CD8-positive, alpha-beta memory T cell (primary cell): ENCODE measurements around the gene FUT8. TPM values are rescaled to one million over a fixed set of nuclear protein-coding genes. Genes with fewer than 3 reads are reported as not detected.
A peak's percentile ranks its signal among the peaks of the same experiment; 100 is the strongest.

Experiments
- CTCF ChIA-PET: fragments of 350-600 bp; sonication (Branson Sonifier 250); formaldehyde crosslinking; loops from one replicate; lab custom pipeline; 2021; ENCODE audit warnings: antibody characterized with exemption; lab: Charles Lee
- POLR2A ChIA-PET: fragments of 350-600 bp; sonication (Branson Sonifier 250); formaldehyde crosslinking; loops from one replicate; lab custom pipeline; 2021; ENCODE audit warnings: antibody characterized with exemption; lab: Charles Lee
- DNase-seq, 5 donors: peaks; one replicate each; pipeline versions ENCODE4 v3.0.0 to v3.0.0-alpha.2; 2020 to 2022; ENCODE audit warnings: mixed read lengths in 1 of 5
- H3K27ac ChIP-seq: one replicate; pipeline ENCODE4 v1.7.0; 2013; ENCODE audit warnings: low read depth, mild to moderate bottlenecking, low read length, moderate library complexity
- H3K27me3 ChIP-seq: 2 replicates; pipeline ENCODE4 v1.7.0; 2013; ENCODE audit warnings: low read length, mild to moderate bottlenecking; ENCODE audit not compliant: insufficient read depth, poor library complexity, severe bottlenecking
- H3K36me3 ChIP-seq: 2 replicates; pipeline ENCODE4 v1.7.0; 2013; ENCODE audit warnings: mild to moderate bottlenecking, low read length, moderate library complexity; ENCODE audit not compliant: insufficient read depth
- H3K4me1 ChIP-seq: 2 replicates; pipeline ENCODE4 v1.7.0; 2013; ENCODE audit warnings: mild to moderate bottlenecking, low read length, moderate library complexity; ENCODE audit not compliant: insufficient read depth
- H3K4me3 ChIP-seq: 2 replicates; pipeline ENCODE4 v1.7.0; 2013; ENCODE audit warnings: mild to moderate bottlenecking, low read length
- H3K9me3 ChIP-seq: 2 replicates; pipeline ENCODE4 v1.7.0; 2013; ENCODE audit warnings: mild to moderate bottlenecking, low read length
- H3K27ac Mint-ChIP-seq, 8 donors: one replicate each; pipeline ENCODE4 v1.8.0; 2020 to 2021; ENCODE audit warnings: mixed read lengths in 8 of 8, mild to moderate bottlenecking in 6 of 8, inconsistent platforms in 3 of 8, moderate library complexity in 3 of 8
- H3K27me3 Mint-ChIP-seq, 2 donors: one replicate each; pipeline ENCODE4 v1.8.0; 2020 to 2021; ENCODE audit warnings: mixed read lengths in 2 of 2, mild to moderate bottlenecking in 1 of 2, moderate library complexity in 1 of 2
- H3K36me3 Mint-ChIP-seq, 3 donors: one replicate each; pipeline ENCODE4 v1.8.0; 2020 to 2021; ENCODE audit warnings: mixed read lengths in 3 of 3, inconsistent platforms in 1 of 3, mild to moderate bottlenecking in 1 of 3
- H3K4me1 Mint-ChIP-seq, 3 donors: one replicate each; pipeline ENCODE4 v1.8.0; 2020 to 2021; ENCODE audit warnings: mixed read lengths in 3 of 3, inconsistent platforms in 1 of 3, mild to moderate bottlenecking in 1 of 3
- H3K4me3 Mint-ChIP-seq, 7 donors: one replicate each; pipeline ENCODE4 v1.8.0; 2020 to 2021; ENCODE audit warnings: mixed read lengths in 7 of 7, mild to moderate bottlenecking in 6 of 7, moderate library complexity in 4 of 7, inconsistent platforms in 2 of 7
- H3K9me3 Mint-ChIP-seq, 5 donors: one replicate each; pipeline ENCODE4 v1.8.0; 2020 to 2022; ENCODE audit warnings: mixed read lengths in 5 of 5, mild to moderate bottlenecking in 3 of 5, moderate library complexity in 2 of 5, inconsistent platforms in 1 of 5
- polyA plus RNA-seq: library from polyadenylated mRNA; unstranded; fragments of 300-500 nt; fragmentation: Illumina TruSeq; gene quantifications from one replicate; pipeline ENCODE4 v1.2.3, GENCODE V29; 2021
- total RNA-seq, 2 experiments: library from RNA; stranded (reverse); gene quantifications; one replicate each; pipeline ENCODE4 v1.2.3, GENCODE V29; 2021

The FUT8 gene
- total and polyA plus RNA-seq, 3 experiments from 2014 or later: 13.3 to 81.7 (median 76.0) TPM

GRCh38 chr14:65472189-65472588 lies 59.7 kb downstream of the FUT8 start:
- ChIA-PET CTCF (no interaction called here), POLR2A (interaction anchor here (0.5 kb wide), 1 partner anchor 243 kb away, joined by 4 read pairs; no protein-coding TSS in a partner anchor)
- no peaks in the 10 kb centered on the region for H3K4me1 ChIP-seq
- Mint-ChIP-seq H3K36me3 (peaks cover 0 to 20% (median 10%) of the 10 kb centered on the region in 3 donors), H3K9me3 (no peaks in the 10 kb centered on the region), H3K4me3 (no peak overlapping the region), H3K27me3 (no peaks in the 10 kb centered on the region), H3K4me1 (peaks cover 54 to 73% (median 72%) of the 10 kb centered on the region in 3 donors), H3K27ac (peak overlapping the region in 2 of 8 donors; percentile 15 to 65)
- H3K27me3 ChIP-seq: no peaks in the 10 kb centered on the region
- no peaks in the 10 kb centered on the region for H3K36me3 ChIP-seq
- no peaks in the 10 kb centered on the region for H3K9me3 ChIP-seq
- no peak for DNase-seq
- H3K27ac ChIP-seq: no peak overlapping the region
- H3K4me3 ChIP-seq: no peak overlapping the region

- no peak overlapping the region for H3K4me3 Mint-ChIP-seq
- H3K27me3 ChIP-seq: no peaks in the 10 kb centered on the region
- no peak overlapping the region for H3K4me3 ChIP-seq
- no peaks in the 10 kb centered on the region for H3K27me3 Mint-ChIP-seq
- ChIA-PET CTCF (interaction anchor here (0.6 to 1.5 kb wide), 3 partner anchors 11 to 348 kb away, joined by 3 read pairs; no protein-coding TSS in a partner anchor), POLR2A (no interaction called here)
- H3K36me3 ChIP-seq: no peaks in the 10 kb centered on the region
- H3K4me1 ChIP-seq: peaks cover 3% of the 10 kb centered on the region
- no peak for DNase-seq
- H3K9me3 Mint-ChIP-seq: no peaks in the 10 kb centered on the region
- peaks cover 6 to 10% (median 6%) of the 10 kb centered on the region in 3 donors for H3K36me3 Mint-ChIP-seq
- H3K27ac ChIP-seq: no peak overlapping the region
- H3K4me1 Mint-ChIP-seq: peaks cover 65 to 84% (median 78%) of the 10 kb centered on the region in 3 donors
- peak overlapping the region in 6 of 8 donors; percentile 0 to 77 (median 24) for H3K27ac Mint-ChIP-seq
- H3K9me3 ChIP-seq: no peaks in the 10 kb centered on the region
Measured at GRCh38 chr14:65476273-65476941, 63.9 kb downstream of the FUT8 start.

GRCh38 chr14:65476942-65477318 lies 64.4 kb downstream of the FUT8 start:
- H3K36me3 ChIP-seq: no peaks in the 10 kb centered on the region
- Mint-ChIP-seq H3K4me1 (peaks cover 65 to 84% (median 78%) of the 10 kb centered on the region in 3 donors), H3K27ac (no peak overlapping the region), H3K9me3 (no peaks in the 10 kb centered on the region), H3K36me3 (peaks cover 6 to 10% (median 6%) of the 10 kb centered on the region in 3 donors), H3K4me3 (no peak overlapping the region), H3K27me3 (no peaks in the 10 kb centered on the region)
- DNase-seq: no peak
- H3K9me3 ChIP-seq: no peaks in the 10 kb centered on the region
- ChIA-PET CTCF (interaction anchor here (0.6 to 1.5 kb wide), 3 partner anchors 11 to 347 kb away, joined by 3 read pairs; no protein-coding TSS in a partner anchor), POLR2A (no interaction called here)
- no peak overlapping the region for H3K27ac ChIP-seq
- no peak overlapping the region for H3K4me3 ChIP-seq
- no peaks in the 10 kb centered on the region for H3K27me3 ChIP-seq
- peaks cover 3% of the 10 kb centered on the region for H3K4me1 ChIP-seq

- Mint-ChIP-seq H3K9me3 (no peaks in the 10 kb centered on the region), H3K4me1 (peaks cover 69 to 89% (median 82%) of the 10 kb centered on the region in 3 donors), H3K27ac (peak overlapping the region in 3 of 8 donors; percentile 24 to 44 (median 35)), H3K4me3 (peak overlapping the region in 1 of 7 donors; percentile 32), H3K36me3 (peaks cover 6 to 10% (median 10%) of the 10 kb centered on the region in 3 donors), H3K27me3 (no peaks in the 10 kb centered on the region)
- H3K27me3 ChIP-seq: no peaks in the 10 kb centered on the region
- POLR2A ChIA-PET: no interaction called here
- H3K4me1 ChIP-seq: peaks cover 3% of the 10 kb centered on the region
- CTCF ChIA-PET: no interaction called here
- DNase-seq: no peak
- H3K36me3 ChIP-seq: no peaks in the 10 kb centered on the region
- H3K4me3 ChIP-seq: no peak overlapping the region
- H3K27ac ChIP-seq: no peak overlapping the region
- H3K9me3 ChIP-seq: no peaks in the 10 kb centered on the region
Measured at GRCh38 chr14:65478017-65478416, 65.5 kb downstream of the FUT8 start.

GRCh38 chr14:65478596-65478995 lies 66.1 kb downstream of the FUT8 start:
- no peaks in the 10 kb centered on the region for H3K27me3 ChIP-seq
- peaks cover 73 to 88% (median 85%) of the 10 kb centered on the region in 3 donors for H3K4me1 Mint-ChIP-seq
- ChIA-PET CTCF (no interaction called here), POLR2A (no interaction called here)
- H3K27ac ChIP-seq: no peak overlapping the region
- peaks cover 3% of the 10 kb centered on the region for H3K4me1 ChIP-seq
- H3K27ac Mint-ChIP-seq: peak overlapping the region in 1 of 8 donors; percentile 15
- H3K4me3 ChIP-seq: no peak overlapping the region
- H3K9me3 ChIP-seq: no peaks in the 10 kb centered on the region
- peak in 1 of 5 donors; percentile 16 for DNase-seq
- H3K27me3 Mint-ChIP-seq: no peaks in the 10 kb centered on the region
- no peaks in the 10 kb centered on the region for H3K36me3 ChIP-seq
- H3K9me3 Mint-ChIP-seq: no peaks in the 10 kb centered on the region
- H3K4me3 Mint-ChIP-seq: peak overlapping the region in 2 of 7 donors; percentile 2 to 19
- H3K36me3 Mint-ChIP-seq: peaks cover 6 to 10% (median 10%) of the 10 kb centered on the region in 3 donors

GRCh38 chr14:65479386-65479785 lies 66.9 kb downstream of the FUT8 start:
- no peaks in the 10 kb centered on the region for H3K9me3 ChIP-seq
- H3K4me1 ChIP-seq: peaks cover 3% of the 10 kb centered on the region
- no peak for DNase-seq
- H3K36me3 Mint-ChIP-seq: peaks cover 6 to 10% (median 8%) of the 10 kb centered on the region in 3 donors
- no peak overlapping the region for H3K27ac ChIP-seq
- CTCF ChIA-PET: no interaction called here
- peak overlapping the region in 2 of 8 donors; percentile 4 to 35 for H3K27ac Mint-ChIP-seq
- no peaks in the 10 kb centered on the region for H3K27me3 ChIP-seq
- no peak overlapping the region for H3K4me3 Mint-ChIP-seq
- no peaks in the 10 kb centered on the region for H3K9me3 Mint-ChIP-seq
- POLR2A ChIA-PET: no interaction called here
- H3K4me1 Mint-ChIP-seq: peaks cover 72 to 89% (median 86%) of the 10 kb centered on the region in 3 donors
- H3K4me3 ChIP-seq: no peak overlapping the region
- H3K27me3 Mint-ChIP-seq: no peaks in the 10 kb centered on the region
- H3K36me3 ChIP-seq: no peaks in the 10 kb centered on the region

- H3K36me3 ChIP-seq: no peaks in the 10 kb centered on the region
Measured at GRCh38 chr14:65482757-65483438, 70.4 kb downstream of the FUT8 start.

GRCh38 chr14:65483647-65484046 lies 71.1 kb downstream of the FUT8 start:
- Histone ChIP-seq H3K36me3 (no peaks in the 10 kb centered on the region), H3K27me3 (no peaks in the 10 kb centered on the region), H3K27ac (no peak overlapping the region), H3K4me1 (peaks cover 3% of the 10 kb centered on the region), H3K9me3 (no peaks in the 10 kb centered on the region), H3K4me3 (no peak overlapping the region)
- no peaks in the 10 kb centered on the region for H3K9me3 Mint-ChIP-seq
- peaks cover 65 to 83% (median 82%) of the 10 kb centered on the region in 3 donors for H3K4me1 Mint-ChIP-seq
- H3K4me3 Mint-ChIP-seq: no peak overlapping the region
- POLR2A ChIA-PET: no interaction called here
- CTCF ChIA-PET: interaction anchor here (0.7 kb wide), 1 partner anchor 13 kb away, joined by 3 read pairs; no protein-coding TSS in a partner anchor
- no peak for DNase-seq
- no peak overlapping the region for H3K27ac Mint-ChIP-seq
- no peaks in the 10 kb centered on the region for H3K27me3 Mint-ChIP-seq
- H3K36me3 Mint-ChIP-seq: peaks cover 6 to 9% (median 9%) of the 10 kb centered on the region in 3 donors

More at GRCh38 chr14:65482757-65483438, 70.4 kb downstream of the FUT8 start:
- no peaks in the 10 kb centered on the region for H3K27me3 Mint-ChIP-seq
- CTCF ChIA-PET: interaction anchor here (0.7 kb wide), 1 partner anchor 12 kb away, joined by 3 read pairs; no protein-coding TSS in a partner anchor
- no peaks in the 10 kb centered on the region for H3K9me3 Mint-ChIP-seq
- peaks cover 6 to 9% (median 9%) of the 10 kb centered on the region in 3 donors for H3K36me3 Mint-ChIP-seq
- DNase-seq: no peak
- no peaks in the 10 kb centered on the region for H3K27me3 ChIP-seq
- no peak overlapping the region for H3K4me3 Mint-ChIP-seq
- H3K9me3 ChIP-seq: no peaks in the 10 kb centered on the region
- peaks cover 3% of the 10 kb centered on the region for H3K4me1 ChIP-seq
- H3K4me1 Mint-ChIP-seq: peaks cover 68 to 83% (median 82%) of the 10 kb centered on the region in 3 donors
- H3K27ac Mint-ChIP-seq: peak overlapping the region in 1 of 8 donors; percentile 17
- POLR2A ChIA-PET: no interaction called here
- no peak overlapping the region for H3K27ac ChIP-seq
- H3K4me3 ChIP-seq: no peak overlapping the region
